Chondrocyte (in vitro differentiated cells): ENCODE measurements around the gene MYLK. TPM values are rescaled to one million over a fixed set of nuclear protein-coding genes. Genes with fewer than 3 reads are reported as not detected.
"Not testable (repeated sequence)": the region's sequence is repeated elsewhere in the genome, so short reads cannot be mapped to it uniquely, and the experiment has no call there.

Experiments used
- DNase-seq: peaks from one replicate; pipeline ENCODE4 v3.0.0; 2021; ENCODE audit warnings: mixed read lengths, low spot score
- H3K27ac Mint-ChIP-seq: one replicate; pipeline ENCODE4 v1.8.0; 2021; ENCODE audit warnings: mild to moderate bottlenecking, moderate library complexity, mixed read lengths; ENCODE audit not compliant: unreplicated experiment
- H3K27me3 Mint-ChIP-seq: 2 replicates; pipeline ENCODE4 v1.8.0; 2021; ENCODE audit warnings: low read depth, mixed read lengths
- H3K36me3 Mint-ChIP-seq: 2 replicates; pipeline ENCODE4 v1.8.0; 2021; ENCODE audit warnings: low read depth, mixed read lengths
- H3K4me1 Mint-ChIP-seq: 2 replicates; pipeline ENCODE4 v1.8.0; 2021; ENCODE audit warnings: low read depth, mild to moderate bottlenecking, mixed read lengths
- H3K4me3 Mint-ChIP-seq: one replicate; pipeline ENCODE4 v1.8.0; 2021; ENCODE audit warnings: mild to moderate bottlenecking, moderate library complexity, mixed read lengths; ENCODE audit not compliant: unreplicated experiment
- H3K9me3 Mint-ChIP-seq: 2 replicates; pipeline ENCODE4 v1.8.0; 2021; ENCODE audit warnings: low read depth, mixed read lengths
- CTCF ChIP-seq: fragments of 200-600 bp; sonication (generic); IDR thresholded peaks from 2 replicates; pipeline ENCODE4 v1.5.0; 2021; ENCODE audit warnings: antibody characterized with exemption, mild to moderate bottlenecking, moderate library complexity
- total RNA-seq: library from RNA; stranded (reverse); gene quantifications from 3 replicates; pipeline ENCODE4 v1.2.1, GENCODE V29; 2021

Gene MYLK
- total RNA-seq, 1 donor from 2014 or later = 405 TPM

GRCh38 chr3:123724306-123724705 lies 159.8 kb downstream of the MYLK start:
- Mint-ChIP-seq H3K4me1 (peaks cover 39% of the 10 kb centered on the region), H3K27ac (no peak overlapping the region), H3K4me3 (no peak overlapping the region), H3K9me3 (no peaks in the 10 kb centered on the region), H3K36me3 (no peaks in the 10 kb centered on the region), H3K27me3 (no peaks in the 10 kb centered on the region)
- DNase-seq = no peak
- peak; percentile 43 for TF ChIP-seq CTCF

DNA sequence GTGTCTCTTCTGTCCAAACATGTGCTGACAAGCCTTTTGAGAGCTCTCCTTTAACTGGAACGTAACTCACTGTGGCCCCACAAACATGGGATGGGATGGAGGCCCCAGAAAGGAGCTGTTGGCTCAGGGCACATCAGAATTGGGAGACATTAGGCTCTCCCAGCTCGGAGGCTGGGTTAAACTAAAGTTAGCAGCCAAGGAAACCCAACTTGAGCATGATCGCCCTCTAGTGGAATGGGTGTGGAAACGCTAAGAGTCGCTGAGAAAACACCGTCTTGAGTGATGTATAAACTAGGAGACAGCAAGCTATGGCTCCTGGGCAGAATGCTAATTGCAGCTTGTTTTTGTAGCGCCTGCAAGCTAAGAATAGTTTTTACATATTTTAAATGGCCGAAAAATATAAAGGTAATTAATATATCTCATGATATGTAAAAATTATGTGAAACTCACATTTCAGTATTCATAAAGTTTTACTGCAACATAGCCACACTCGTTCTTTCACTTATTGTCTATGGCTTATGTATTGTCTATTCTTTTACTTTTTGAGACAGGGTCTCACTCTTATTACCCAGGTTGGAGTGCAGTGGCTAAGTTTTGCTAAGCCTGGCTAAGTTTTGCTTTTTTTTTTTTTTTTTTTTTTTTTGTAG lies 160.5 kb downstream of the MYLK start:
- DNase-seq = no peak
- Mint-ChIP-seq H3K27ac (peak overlapping the region; percentile 82), H3K9me3 (no peaks in the 10 kb centered on the region), H3K4me1 (peaks cover 46% of the 10 kb centered on the region), H3K36me3 (no peaks in the 10 kb centered on the region), H3K4me3 (no peak overlapping the region), H3K27me3 (no peaks in the 10 kb centered on the region)
- TF ChIP-seq CTCF = peak; percentile 83

DNA sequence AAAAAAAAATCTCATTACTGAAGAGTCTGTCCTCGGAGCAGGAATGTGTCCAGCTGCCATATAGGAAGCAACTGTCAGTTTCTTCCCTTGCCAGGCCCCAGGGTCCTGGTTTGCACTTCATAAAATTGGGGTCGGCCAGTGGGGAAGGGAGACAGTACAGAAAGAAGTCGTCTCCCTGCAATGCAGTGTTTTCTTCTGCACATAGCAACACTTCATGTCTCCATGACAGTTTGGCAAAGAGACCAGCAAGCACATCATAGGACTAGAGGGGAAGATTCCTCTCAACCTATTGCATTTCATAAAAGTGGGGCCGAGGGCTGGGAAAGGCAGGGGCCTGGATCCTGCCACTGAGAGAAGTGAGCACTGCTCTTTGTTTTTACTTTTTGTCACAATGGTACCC lies 161.1 kb downstream of the MYLK start:
- peak overlapping the region; percentile 82 for H3K27ac Mint-ChIP-seq
- TF ChIP-seq CTCF = no peak
- H3K4me3 Mint-ChIP-seq = no peak overlapping the region

GRCh38 chr3:123722456-123722855 lies 161.7 kb downstream of the MYLK start:
- H3K4me3 Mint-ChIP-seq = no peak overlapping the region
- peaks cover 58% of the 10 kb centered on the region for H3K4me1 Mint-ChIP-seq
- no peaks in the 10 kb centered on the region for H3K27me3 Mint-ChIP-seq
- no peak overlapping the region for H3K27ac Mint-ChIP-seq
- no peak for DNase-seq
- no peaks in the 10 kb centered on the region for H3K36me3 Mint-ChIP-seq
- no peak for TF ChIP-seq CTCF
- H3K9me3 Mint-ChIP-seq = no peaks in the 10 kb centered on the region

More for the DNA sequence above, 161.1 kb downstream of the MYLK start:
- Mint-ChIP-seq H3K36me3 (no peaks in the 10 kb centered on the region), H3K27me3 (no peaks in the 10 kb centered on the region), H3K9me3 (no peaks in the 10 kb centered on the region), H3K4me1 (peaks cover 52% of the 10 kb centered on the region)
- DNase-seq = no peak

- H3K36me3 Mint-ChIP-seq = no peaks in the 10 kb centered on the region
- H3K9me3 Mint-ChIP-seq = no peaks in the 10 kb centered on the region
- H3K4me3 Mint-ChIP-seq = no peak overlapping the region
- TF ChIP-seq CTCF = no peak
- H3K4me1 Mint-ChIP-seq = peaks cover 62% of the 10 kb centered on the region
- H3K27me3 Mint-ChIP-seq = no peaks in the 10 kb centered on the region
- no peak overlapping the region for H3K27ac Mint-ChIP-seq
- no peak for DNase-seq
Measured at GRCh38 chr3:123722021-123722420, 162.1 kb downstream of the MYLK start.

DNA sequence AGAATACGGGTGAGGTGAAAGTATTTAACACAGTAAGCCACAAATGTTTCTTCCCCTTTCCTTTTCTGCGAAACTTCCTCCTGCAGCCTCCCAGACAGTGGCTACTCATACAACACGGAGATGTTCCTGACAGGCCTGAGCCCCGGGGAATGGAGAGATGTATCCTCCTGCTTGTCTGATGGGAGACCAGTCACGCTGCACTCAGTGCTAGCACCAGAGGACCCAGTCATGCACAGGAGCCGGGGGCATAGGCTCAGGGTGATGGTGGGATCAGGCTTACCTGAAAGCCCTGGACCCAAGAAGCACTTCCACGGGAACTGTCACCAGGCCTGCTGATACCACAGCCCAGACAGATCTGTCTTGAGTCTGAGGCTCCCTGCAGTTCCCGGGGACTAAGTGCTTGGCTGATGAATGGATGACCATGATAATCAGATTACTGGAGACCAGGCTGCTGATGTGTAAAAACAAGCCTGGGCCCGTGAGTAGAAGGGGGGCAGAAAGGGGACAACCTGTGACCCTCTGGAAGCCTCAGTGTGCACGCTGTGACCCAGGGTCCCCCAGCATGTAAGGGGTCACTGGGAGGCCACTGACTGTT lies 162.9 kb downstream of the MYLK start:
- Mint-ChIP-seq H3K27ac (peak overlapping the region; percentile 97), H3K4me1 (peaks cover 71% of the 10 kb centered on the region)
- not testable (repeated sequence) for H3K36me3 Mint-ChIP-seq, H3K27me3 Mint-ChIP-seq, H3K4me3 Mint-ChIP-seq, H3K9me3 Mint-ChIP-seq, DNase-seq
